ENCODE results near the gene CNIH2.
A peak's percentile ranks its signal among the peaks of the same experiment; 100 is the strongest.
"Not testable (repeated sequence)": the region's sequence is repeated elsewhere in the genome, so short reads cannot be mapped to it uniquely, and the experiment has no call there.

CNIH2 gene

GRCh38 chr11:66277471-66278362, at the start of gene CNIH2:
TSS of gene CNIH2 (plus strand) at chr11:66278175. CDS start at chr11:66278457, 282 bp downstream.
- peak; percentile 51 for DNase-seq

DNA sequence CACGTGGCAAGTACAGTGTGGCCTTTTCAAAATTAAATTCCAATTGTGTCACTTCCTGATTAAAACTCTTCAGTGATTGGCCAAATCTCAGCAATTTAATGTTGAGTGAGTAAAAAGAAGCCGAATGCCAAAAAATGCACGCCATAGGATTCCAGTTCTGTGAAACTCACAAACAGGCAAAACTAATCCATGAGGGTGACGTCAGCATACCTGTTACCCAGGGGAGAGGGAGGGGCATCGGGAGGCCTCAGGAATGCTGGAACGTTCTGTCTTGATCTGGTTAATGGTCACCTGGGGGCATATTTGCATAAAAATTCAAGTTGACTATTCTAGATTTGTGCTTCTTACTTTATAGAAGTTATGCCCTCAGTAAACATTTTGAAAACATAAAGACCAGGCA, 49.5 kb upstream of the CNIH2 start:
- DNase-seq = no peak

GRCh38 chr11:66230156-66230555, 47.8 kb upstream of the CNIH2 start:
- no peak for DNase-seq

DNA sequence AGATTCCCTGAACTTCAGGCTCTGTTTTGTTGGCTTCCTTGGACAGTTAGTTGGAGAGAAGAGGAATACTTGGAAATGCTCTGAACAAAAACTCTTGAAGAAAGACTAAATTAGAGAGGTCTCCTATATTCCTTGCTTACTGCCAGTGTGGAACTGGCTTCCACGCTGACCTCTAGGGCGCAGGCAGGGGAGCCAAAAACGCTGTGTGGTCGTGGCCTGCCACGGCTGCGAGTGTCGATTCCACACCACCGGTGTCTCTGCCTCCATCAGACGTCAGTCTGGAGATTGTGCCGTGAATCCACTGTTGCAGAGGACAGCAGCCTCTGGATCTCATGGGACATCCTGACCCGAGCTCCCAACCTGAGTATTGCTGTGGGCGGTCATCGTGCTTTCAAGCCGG, 47.0 kb upstream of the CNIH2 start:
- DNase-seq = no peak

DNA sequence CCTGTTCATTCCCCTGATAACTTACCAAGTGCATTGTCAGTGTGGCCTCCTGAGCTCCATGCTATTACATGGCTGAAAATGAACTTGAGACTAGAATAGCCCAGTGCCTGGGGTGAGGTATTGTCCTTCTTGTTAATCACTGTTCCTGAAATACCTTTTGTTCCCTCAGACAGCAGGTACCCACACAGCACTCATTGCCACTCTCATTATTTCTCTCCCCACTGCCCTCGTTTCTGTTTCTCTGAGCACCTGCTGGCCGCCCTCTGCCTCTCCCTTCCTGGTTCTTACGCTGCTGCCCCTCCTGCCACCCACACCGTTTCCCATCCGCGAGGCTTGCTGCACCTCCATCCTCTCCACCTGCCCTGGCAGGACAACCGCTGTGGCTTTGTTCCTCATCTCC, 46.4 kb upstream of the CNIH2 start:
- DNase-seq = no peak

DNA sequence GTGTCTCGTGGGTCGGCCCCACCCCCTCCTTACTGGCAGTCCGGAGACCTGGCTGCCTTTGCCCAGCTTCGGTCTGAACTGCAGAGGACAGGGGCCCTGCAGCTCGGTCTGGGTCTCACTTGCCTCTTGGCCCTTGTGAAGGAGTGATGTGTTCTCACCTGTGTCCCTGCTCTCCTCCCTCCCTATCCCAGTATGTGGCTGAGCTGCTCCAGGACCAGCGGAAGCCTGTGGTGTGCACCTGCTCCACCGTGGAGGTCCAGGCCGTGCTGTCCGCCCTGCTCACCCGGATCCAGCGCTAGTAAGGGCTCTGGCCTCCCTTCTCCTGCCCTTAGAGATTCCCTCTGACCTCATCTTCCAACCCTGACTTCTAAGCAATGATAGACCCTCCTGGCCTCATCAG, 45.2 kb upstream of the CNIH2 start:
- no peak for DNase-seq

DNA sequence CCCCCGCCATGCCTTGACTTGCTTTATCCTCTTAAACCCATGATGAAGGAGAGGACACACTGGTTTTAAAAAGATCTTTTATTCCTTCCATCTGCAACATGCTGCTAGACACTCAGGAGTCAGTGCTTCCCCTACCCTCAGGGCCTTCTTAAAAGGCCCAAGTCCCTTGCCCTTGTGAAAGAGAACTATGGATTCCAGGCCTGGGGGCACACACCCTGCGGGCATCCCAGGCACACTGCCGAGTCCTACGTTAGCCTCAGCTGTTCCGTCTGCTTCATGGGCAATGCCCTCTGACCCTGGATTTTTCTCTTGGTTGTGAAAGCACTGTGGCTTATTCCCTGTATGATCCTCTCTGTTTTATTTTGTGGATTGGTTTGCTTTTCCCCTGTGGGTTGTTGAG, 44.7 kb upstream of the CNIH2 start:
- no peak for DNase-seq

DNA sequence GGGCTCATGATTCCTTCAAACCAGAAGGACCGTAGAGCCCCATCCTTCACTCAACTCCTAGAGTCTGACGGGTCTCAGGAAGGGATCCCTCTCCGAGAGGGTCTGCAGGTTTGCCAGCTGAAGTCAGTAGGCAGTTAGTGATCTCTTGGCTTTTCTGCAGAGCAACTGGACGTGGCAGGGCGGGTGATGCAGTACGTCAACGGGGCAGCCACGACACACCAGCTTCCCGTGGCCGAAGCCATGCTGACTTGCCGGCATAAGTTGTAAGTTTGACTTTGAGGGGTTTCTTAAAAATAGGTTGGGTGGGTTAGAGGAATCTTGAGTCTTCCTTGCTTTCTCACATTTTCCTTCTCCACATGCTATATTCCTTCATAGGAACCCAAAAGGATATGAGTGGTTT, 42.8 kb upstream of the CNIH2 start:
- no peak for DNase-seq

DNA sequence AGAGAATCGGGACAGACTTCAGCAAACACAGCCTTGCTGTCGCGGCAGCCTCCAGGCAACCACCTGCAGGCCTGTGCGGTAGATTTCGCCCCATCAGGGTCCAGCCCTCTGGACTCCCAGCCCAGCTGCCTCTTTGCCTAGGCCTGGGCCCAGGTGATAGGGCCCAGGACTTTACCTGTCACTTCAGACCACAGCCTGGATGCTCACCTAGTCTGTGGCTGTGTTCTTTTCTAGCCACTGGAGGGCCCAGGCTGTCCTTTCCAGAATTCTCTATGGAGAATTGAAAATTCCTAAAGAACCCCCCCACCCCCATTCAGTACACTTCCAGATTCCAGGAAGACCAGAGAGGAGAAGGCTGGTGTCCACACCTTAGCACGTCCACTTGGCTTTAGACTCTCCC, 40.1 kb upstream of the CNIH2 start:
- DNase-seq = no peak

DNA sequence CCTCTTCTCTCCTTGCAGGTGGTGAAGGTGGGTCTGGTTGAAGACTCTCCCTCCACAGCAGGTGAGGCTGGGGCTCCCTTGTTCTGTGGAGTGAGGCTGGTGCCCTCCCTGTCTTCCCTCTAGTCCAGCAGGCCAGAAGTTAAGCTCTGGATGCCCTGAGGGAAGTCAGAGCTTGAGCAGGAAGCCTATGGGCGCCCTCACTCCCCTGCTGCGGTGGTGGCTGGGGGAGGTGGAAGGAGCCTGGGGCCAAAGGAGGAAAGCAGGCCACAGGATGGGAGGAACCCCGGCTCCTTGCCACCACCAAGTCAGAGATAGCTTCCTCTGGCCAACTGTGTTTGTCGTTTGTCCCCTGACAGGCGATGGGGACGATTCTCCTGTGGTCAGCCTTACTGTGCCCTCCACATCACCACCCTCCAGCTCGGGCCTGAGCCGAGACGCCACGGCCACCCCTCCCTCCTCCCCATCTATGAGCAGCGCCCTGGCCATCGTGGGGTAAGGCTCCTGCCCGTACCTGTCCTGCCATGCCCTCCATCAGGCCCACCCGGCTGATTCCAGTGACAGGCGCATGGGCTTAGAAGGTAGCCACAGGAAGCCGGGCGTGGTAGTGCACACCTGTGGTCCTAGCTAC, 39.1 kb upstream of the CNIH2 start:
- DNase-seq = no peak

DNA sequence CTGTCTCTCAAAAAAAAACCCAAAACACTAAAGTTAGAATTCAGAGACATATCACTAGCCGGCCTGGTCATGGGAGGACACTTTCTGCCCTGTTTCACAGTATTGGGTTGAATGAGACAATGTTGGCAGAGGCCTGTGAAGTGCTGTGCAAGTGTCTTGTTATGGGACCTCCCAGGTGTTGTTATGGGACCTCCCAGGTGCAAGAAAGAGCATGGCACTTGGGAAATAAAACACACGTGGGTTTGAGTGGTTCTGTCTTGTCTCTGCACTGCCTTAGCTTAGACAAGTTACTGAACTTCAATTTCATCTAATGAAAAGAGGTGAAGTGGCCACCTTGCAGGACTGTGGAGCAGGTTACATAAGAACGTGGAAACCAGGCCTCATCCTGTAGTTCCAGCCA, 38.5 kb upstream of the CNIH2 start:
- DNase-seq = no peak

GRCh38 chr11:66239998-66240780, 37.8 kb upstream of the CNIH2 start:
- no peak for DNase-seq

GRCh38 chr11:66240781-66241136, 37.2 kb upstream of the CNIH2 start:
- DNase-seq = no peak

DNA sequence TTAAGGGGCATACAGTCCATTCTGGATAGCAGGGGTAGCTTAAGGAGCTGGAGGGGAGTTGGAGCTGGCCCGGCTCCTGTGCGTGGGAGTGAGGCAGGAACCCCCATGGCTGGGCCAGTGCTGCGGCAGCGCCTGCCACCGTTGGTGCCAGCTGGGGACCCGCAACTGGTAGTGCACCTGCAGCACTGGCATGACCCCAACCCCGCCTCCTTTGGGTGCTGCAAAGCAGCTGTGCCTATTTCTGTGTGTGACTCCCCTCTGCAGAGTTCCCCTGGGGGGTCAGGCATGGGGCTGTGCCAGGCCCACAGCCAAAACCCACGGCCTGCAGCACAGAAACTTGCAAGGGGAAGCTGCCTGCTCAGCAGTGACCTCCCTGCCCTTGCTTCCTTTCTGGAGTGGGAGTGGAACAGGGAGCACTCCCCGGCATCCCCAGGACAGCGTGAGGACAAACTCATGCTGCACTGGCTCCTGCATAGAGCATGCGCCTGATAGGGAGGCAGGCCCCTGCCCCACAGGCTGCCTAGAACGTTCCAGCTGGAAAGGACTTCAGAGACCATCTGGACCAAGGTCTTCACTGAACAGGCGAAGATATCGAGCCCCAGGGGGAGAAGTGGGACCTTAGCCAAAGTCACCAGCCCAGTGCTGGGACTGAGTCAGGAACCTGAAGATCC, 35.7 kb upstream of the CNIH2 start:
- DNase-seq = no peak

DNA sequence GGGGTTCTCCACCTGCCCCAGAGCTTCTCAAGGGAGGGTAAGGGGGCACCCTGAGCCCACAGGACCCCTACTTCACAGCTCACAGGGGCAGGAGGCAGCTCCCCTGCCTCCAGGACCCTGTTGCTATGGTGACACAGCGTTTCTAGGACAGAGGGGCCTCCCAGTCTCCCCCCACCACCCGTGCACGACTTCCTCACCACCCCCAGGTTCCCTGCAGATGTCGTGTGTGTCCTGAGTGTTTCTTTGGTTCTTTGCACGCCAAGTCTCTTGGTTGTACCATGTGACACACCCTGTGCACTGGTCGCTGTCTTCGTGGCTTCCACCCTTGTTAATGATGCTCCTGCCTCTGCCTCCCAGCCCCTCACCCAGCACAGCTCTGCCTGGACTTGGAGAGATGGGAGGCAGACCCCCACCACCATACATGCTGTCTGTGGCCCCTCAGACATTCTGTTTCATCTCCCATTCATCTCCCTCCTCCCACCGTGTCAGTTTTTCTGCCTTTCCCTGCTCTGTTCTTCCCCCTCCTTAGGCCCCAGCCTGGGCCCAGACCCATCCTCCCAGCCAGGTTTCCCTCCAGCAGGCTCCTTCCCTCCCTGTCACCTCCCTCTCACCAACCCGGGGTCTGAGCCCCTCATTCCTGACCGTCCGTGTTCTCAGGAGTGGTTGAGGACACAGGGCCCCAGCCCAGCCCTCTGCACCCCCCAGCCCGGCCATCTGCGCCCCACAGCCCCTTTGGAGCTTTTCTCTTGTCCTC, 34.0 kb upstream of the CNIH2 start:
- DNase-seq = no peak

DNA sequence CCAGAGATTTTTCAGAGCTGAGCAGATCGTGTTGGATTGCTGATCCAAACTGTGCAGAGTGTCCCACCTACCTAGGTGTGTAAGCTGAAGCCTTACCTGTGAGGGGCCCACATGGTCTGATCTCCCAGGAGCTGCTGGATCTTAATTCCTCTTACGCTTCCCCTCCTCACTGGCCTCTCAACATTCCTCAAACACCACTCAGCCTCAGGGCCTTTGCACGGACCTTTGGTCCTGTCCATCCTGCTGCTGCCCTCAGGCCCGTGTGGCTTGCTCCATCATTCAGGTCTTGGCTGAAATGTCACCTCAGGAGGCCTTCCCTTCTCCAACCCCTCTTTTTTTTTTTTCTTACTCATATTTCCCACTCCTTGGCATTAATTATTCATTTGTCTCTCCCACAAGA, 30.7 kb upstream of the CNIH2 start:
- no peak for DNase-seq

- DNase-seq = no peak
Measured at GRCh38 chr11:66247801-66248200, 30.2 kb upstream of the CNIH2 start.

GRCh38 chr11:66248903-66249302, 29.1 kb upstream of the CNIH2 start:
- DNase-seq = no peak

- no peak for DNase-seq
Measured at GRCh38 chr11:66251809-66252208, 26.2 kb upstream of the CNIH2 start.

- not testable (repeated sequence) for DNase-seq
Measured at GRCh38 chr11:66253081-66253480, 24.9 kb upstream of the CNIH2 start.

- no peak for DNase-seq
Measured at GRCh38 chr11:66258473-66258893, 19.5 kb upstream of the CNIH2 start.

- no peak for DNase-seq
Measured at GRCh38 chr11:66259225-66259624, 18.8 kb upstream of the CNIH2 start.
